CD4-positive, alpha-beta T cell (primary cell): ENCODE measurements around the gene CXXC1. TPM values are rescaled to one million over a fixed set of nuclear protein-coding genes. Genes with fewer than 3 reads are reported as not detected.
A peak's percentile ranks its signal among the peaks of the same experiment; 100 is the strongest.

ENCODE experiments used
- ATAC-seq: fragments of 200-7000 bp; cut with Tn5 transposase; one replicate; pipeline ENCODE4 v1.10.0; 2022; ENCODE audit warnings: mild to moderate bottlenecking; ENCODE audit not compliant: poor library complexity
- CTCF ChIA-PET: fragments of 350-600 bp; sonication (Branson Sonifier 250); formaldehyde crosslinking; loops from one replicate; lab custom pipeline; 2021; ENCODE audit warnings: antibody characterized with exemption, inconsistent platforms; lab: Charles Lee
- POLR2A ChIA-PET: fragments of 350-600 bp; sonication (Branson Sonifier 250); formaldehyde crosslinking; loops from one replicate; lab custom pipeline; 2021; ENCODE audit warnings: antibody characterized with exemption, inconsistent platforms; lab: Charles Lee
- DNase-seq, 14 experiments: peaks; one replicate each; pipeline ENCODE4 v3.0.0-alpha.2; 2013 to 2020; ENCODE audit warnings: mixed read lengths in 2 of 14
- H3K27ac ChIP-seq, 2 donors: one replicate each; pipeline versions ENCODE4 v1.5.1 to v1.7.0; 2013; ENCODE audit warnings: low read length in 2 of 2, low read depth in 1 of 2, mild to moderate bottlenecking in 1 of 2
- H3K27me3 ChIP-seq, 2 experiments: 1 replicate in 1 of 2; 2 replicates in 1 of 2; pipeline versions ENCODE4 v1.6.1 to v1.7.0; 2013; ENCODE audit warnings: low read length in 2 of 2, control low read depth in 1 of 2, mild to moderate bottlenecking in 1 of 2, moderate library complexity in 1 of 2; ENCODE audit not compliant: insufficient read depth in 2 of 2, control insufficient read depth in 1 of 2
- H3K36me3 ChIP-seq: one replicate; pipeline ENCODE4 v1.6.1; 2013; ENCODE audit warnings: low read length, control low read depth; ENCODE audit not compliant: insufficient read depth
- H3K4me1 ChIP-seq: one replicate; pipeline ENCODE4 v1.6.1; 2013; ENCODE audit warnings: low read length, control low read depth; ENCODE audit not compliant: insufficient read depth
- H3K4me3 ChIP-seq: one replicate; pipeline ENCODE4 v1.5.1; 2013; ENCODE audit warnings: mild to moderate bottlenecking, low read length, moderate library complexity
- H3K9me3 ChIP-seq, 2 experiments: 1 replicate in 1 of 2; 2 replicates in 1 of 2; pipeline versions ENCODE4 v1.6.1 to v1.7.0; 2013; ENCODE audit warnings: low read length in 2 of 2, mild to moderate bottlenecking in 2 of 2, control low read depth in 1 of 2, moderate library complexity in 1 of 2; ENCODE audit not compliant: control insufficient read depth in 1 of 2, insufficient read depth in 1 of 2
- H3K27ac Mint-ChIP-seq: one replicate; pipeline ENCODE4 v1.8.0; 2020; ENCODE audit warnings: mixed read lengths
- H3K27me3 Mint-ChIP-seq: one replicate; pipeline ENCODE4 v1.8.0; 2021; ENCODE audit warnings: mixed read lengths
- H3K36me3 Mint-ChIP-seq: one replicate; pipeline ENCODE4 v1.8.0; 2021; ENCODE audit warnings: low read depth, mixed read lengths
- H3K4me1 Mint-ChIP-seq: one replicate; pipeline ENCODE4 v1.8.0; 2021; ENCODE audit warnings: low read depth, mixed read lengths
- H3K4me3 Mint-ChIP-seq: one replicate; pipeline ENCODE4 v1.8.0; 2020; ENCODE audit warnings: mild to moderate bottlenecking, mixed read lengths
- H3K9me3 Mint-ChIP-seq: one replicate; pipeline ENCODE4 v1.8.0; 2020; ENCODE audit warnings: mixed read lengths
- CTCF ChIP-seq: fragments of 200-600 bp; IDR thresholded peaks from one replicate; pipeline ENCODE4 v1.8.0; 2022; ENCODE audit warnings: antibody characterized with exemption, mild to moderate bottlenecking
- intact Hi-C, 2 experiments: fragments of 100-400 bp; cut with DNase I in 1 of 2; cut with micrococcal nuclease in 1 of 2; formaldehyde crosslinking; loops; one replicate each; pipeline versions ENCODE4 v1.15.1 to v1.9.0; 2023 to 2025; cut with DNase I, micrococcal nuclease
- polyA plus RNA-seq, 2 donors: library from polyadenylated mRNA; unstranded; fragments of 120-200 nt; gene quantifications; one replicate each; pipeline ENCODE4 v1.2.1, GENCODE V29; 2013
- total RNA-seq, 174 experiments: library from RNA in 2 of 174; stranded (reverse) in 2 of 174; gene quantifications; one replicate each; pipeline ENCODE4 v1.2.3 and lab custom pipeline; 2021 to 2026

CXXC1 gene
- total RNA-seq, result 100 to 1,000 TPM; 120 to 128 TPM
- 77.4 TPM for polyA plus RNA-seq (2013, experiment 1 of 2)
- polyA plus RNA-seq (2013, experiment 2 of 2), result 106 TPM
- 45.2 to 126 (median 86.5) reads per million in 172 experiments for total RNA-seq (lab: John Stamatoyannopoulos, UW)

GRCh38 chr18:50287441-50288347 is at the start of gene CXXC1:
TSS of gene CXXC1 (minus strand) at chr18:50287692. CDS start at chr18:50287589, 103 bp downstream.
- peaks cover 0 to 3% of the 10 kb centered on the region in 2 experiments for H3K9me3 ChIP-seq
- H3K27me3 ChIP-seq, result no peaks in the 10 kb centered on the region
- Mint-ChIP-seq H3K36me3 (peaks cover 49% of the 10 kb centered on the region), H3K4me3 (peak within 1 kb of the TSS; percentile 96), H3K27me3 (no peaks in the 10 kb centered on the region), H3K27ac (peak within 1 kb of the TSS; percentile 98), H3K9me3 (no peaks in the 10 kb centered on the region), H3K4me1 (peaks cover 27% of the 10 kb centered on the region)
- ChIA-PET POLR2A (interaction anchor here (1.8 kb wide), 1 partner anchor 16 kb away, joined by 5 read pairs; no protein-coding TSS in a partner anchor), CTCF (interaction anchor here (1.5 to 2.2 kb wide), 2 partner anchors 20 to 69 kb away, joined by 4 to 5 read pairs; no protein-coding TSS in a partner anchor)
- DNase-seq (peak; percentile 96 to 99 (median 97)), ATAC-seq (peak; percentile 85)
- peaks cover 24% of the 10 kb centered on the region for H3K4me1 ChIP-seq
- H3K36me3 ChIP-seq, result peaks cover 35% of the 10 kb centered on the region
- intact Hi-C loops, result loop anchor here (1.0 to 10.0 kb wide), 10 partner anchors 19 to 910 kb away; partner anchors contain the start of genes MEX3C (in 2 of the 2), ACAA2 (in 1 of the 2), C18orf32 (in 1 of the 2) and RPL17 (in 1 of the 2)
- TF ChIP-seq CTCF, result peak; percentile 61
- H3K27ac ChIP-seq, result peak within 1 kb of the TSS; percentile 72 to 93
- peak within 1 kb of the TSS; percentile 85 for H3K4me3 ChIP-seq

GRCh38 chr18:50334546-50335152 is 47.2 kb upstream of the CXXC1 start:
- H3K36me3 Mint-ChIP-seq, result no peaks in the 10 kb centered on the region
- no peak overlapping the region for H3K4me3 Mint-ChIP-seq
- peaks cover 6% of the 10 kb centered on the region for H3K27me3 Mint-ChIP-seq
- DNase-seq (no peak), ATAC-seq (no peak)
- Histone ChIP-seq H3K36me3 (no peaks in the 10 kb centered on the region), H3K4me1 (no peaks in the 10 kb centered on the region), H3K27ac (no peak overlapping the region), H3K4me3 (no peak overlapping the region), H3K27me3 (peaks cover 2 to 14% of the 10 kb centered on the region in 2 experiments), H3K9me3 (no peaks in the 10 kb centered on the region)
- ChIA-PET POLR2A (no interaction called here), CTCF (no interaction called here)
- H3K9me3 Mint-ChIP-seq, result peaks cover 4% of the 10 kb centered on the region
- no peak overlapping the region for H3K27ac Mint-ChIP-seq
- no peak for TF ChIP-seq CTCF
- H3K4me1 Mint-ChIP-seq, result no peaks in the 10 kb centered on the region
- intact Hi-C loops, result no loop called here

GRCh38 chr18:50331691-50332090 is 44.2 kb upstream of the CXXC1 start:
- Histone ChIP-seq H3K27ac (no peak overlapping the region), H3K27me3 (peaks cover 2 to 14% of the 10 kb centered on the region in 2 experiments), H3K9me3 (no peaks in the 10 kb centered on the region), H3K4me1 (no peaks in the 10 kb centered on the region), H3K4me3 (no peak overlapping the region), H3K36me3 (no peaks in the 10 kb centered on the region)
- peaks cover 4% of the 10 kb centered on the region for H3K9me3 Mint-ChIP-seq
- peaks cover 19% of the 10 kb centered on the region for H3K27me3 Mint-ChIP-seq
- intact Hi-C loops, result no loop called here
- no peak for TF ChIP-seq CTCF
- H3K27ac Mint-ChIP-seq, result no peak overlapping the region
- H3K4me3 Mint-ChIP-seq, result no peak overlapping the region
- CTCF ChIA-PET, result interaction anchor here (1.3 kb wide), 1 partner anchor 25 kb away, joined by 3 read pairs; no protein-coding TSS in a partner anchor
- H3K4me1 Mint-ChIP-seq, result no peaks in the 10 kb centered on the region
- DNase-seq (no peak), ATAC-seq (no peak)
- no peaks in the 10 kb centered on the region for H3K36me3 Mint-ChIP-seq
- POLR2A ChIA-PET, result no interaction called here
